Adrenal gland (tissue), 12 donors: ENCODE data around the gene EYS. TPM values are rescaled to one million over a fixed set of nuclear protein-coding genes. Genes with fewer than 3 reads are reported as not detected.

ENCODE experiments used
- DNase-seq, 7 donors: peaks; one replicate each; pipeline ENCODE4 v3.0.0-alpha.2; 2019 to 2020
- H3K27ac ChIP-seq, 5 donors: fragments of 200-600 bp; sonication (generic) in 4 of 5; 1 replicate in 3 of 5; 2 replicates in 2 of 5; pipeline versions ENCODE4 v1.5.1 to v1.8.0; 2016 to 2020; ENCODE audit warnings: mild to moderate bottlenecking in 1 of 5
- H3K27me3 ChIP-seq: fragments of 200-600 bp; 2 replicates; pipeline ENCODE4 v1.8.0; 2021
- H3K36me3 ChIP-seq, 2 donors: fragments of 200-600 bp; replicated peaks in 1 of 2; 1 replicate in 1 of 2; 2 replicates in 1 of 2; pipeline versions ENCODE4 v1.5.1 to v1.8.0; 2018 to 2022
- H3K4me1 ChIP-seq, 2 donors: fragments of 200-600 bp; replicated peaks in 1 of 2; 1 replicate in 1 of 2; 2 replicates in 1 of 2; pipeline versions ENCODE4 v1.5.1 to v1.8.0; 2018 to 2021
- H3K4me3 ChIP-seq, 4 donors: fragments of 200-600 bp; sonication (generic) in 3 of 4; one replicate each; pipeline ENCODE4 v1.5.1; 2016 to 2018
- H3K9me3 ChIP-seq, 3 donors: fragments of 200-600 bp; sonication (generic) in 1 of 3; replicated peaks in 1 of 3; 1 replicate in 2 of 3; 2 replicates in 1 of 3; pipeline versions ENCODE4 v1.5.1 to v1.8.0; 2016 to 2021
- POLR2A ChIP-seq, 2 donors: fragments of 450-650 bp; IDR thresholded peaks; one replicate each; pipeline ENCODE4 v1.6.1; 2017; ENCODE audit warnings: antibody characterized with exemption in 2 of 2, mild to moderate bottlenecking in 2 of 2, moderate library complexity in 1 of 2
- WGBS, 4 donors: extraction: QIAGEN DNeasy Blood & Tissue Kit in 2 of 4; methylation state at CpG; one replicate each; pipeline versions ENCODE4 v1.1.5 to v1.1.7; 2013 to 2017; 5-methylcytosine and 5-hydroxymethylcytosine counted together
- intact Hi-C, 2 donors: fragments of 100-400 bp; cut with DNase I; formaldehyde crosslinking; loops; one replicate each; pipeline versions ENCODE4 v1.14.1 to v1.15.0; 2022 to 2023
- polyA plus RNA-seq, 3 donors: library from polyadenylated mRNA; stranded (reverse); fragments of 200-250 nt in 2 of 3; fragments of 350-450 nt in 1 of 3; fragmentation: Illumina TruSeq in 1 of 3; extraction: RNeasy Lipid Tissue Mini Kit (QIAGEN cat#74804) in 1 of 3; gene quantifications; one replicate each; pipeline ENCODE4 v1.2.3, GENCODE V29; 2013 to 2014
- total RNA-seq, 9 donors: library from RNA; depleted of rRNA in 4 of 9; stranded (reverse); fragments of >200 nt in 4 of 9; fragments of 120-200 nt in 1 of 9; fragmentation: NEBNext Ultra II Directional in 1 of 9; extraction: Animal tissue kit (Norgen Biotek cat#: 25700) in 1 of 9; gene quantifications; one replicate each; pipeline versions ENCODE4 v1.1.0 to v1.2.4, GENCODE V29; 2013 to 2023
- TF ChIP-seq, protein P1 (sequence below), 6 experiments: fragments of 450-650 bp in 4 of 6; fragments of 200-600 bp in 2 of 6; sonication (generic) in 1 of 6; IDR thresholded peaks; 1 replicate in 5 of 6; 2 replicates in 1 of 6; pipeline versions ENCODE4 v1.5.1 to v1.8.0; 2016 to 2021; ENCODE audit warnings: antibody characterized with exemption in 6 of 6, mild to moderate bottlenecking in 2 of 6, moderate library complexity in 1 of 6
- donor health status: healthy with polysubstance abuse.
- donor health status: Bipolar disorder and iron deficiency.
- donor health status: DM: yes; HTN: yes; CAD: no.
- donor health status: DM: no; HTN: no; CAD: no.
- donor health status: DM: no; HTN: no; CAD: no.
- donor health status: DM: yes; HTN: yes; CAD: no.

EYS gene
- total and polyA plus RNA-seq, 12 donors = 0.03 to 3.1 (median 0.18) TPM; not detected in 7

DNA sequence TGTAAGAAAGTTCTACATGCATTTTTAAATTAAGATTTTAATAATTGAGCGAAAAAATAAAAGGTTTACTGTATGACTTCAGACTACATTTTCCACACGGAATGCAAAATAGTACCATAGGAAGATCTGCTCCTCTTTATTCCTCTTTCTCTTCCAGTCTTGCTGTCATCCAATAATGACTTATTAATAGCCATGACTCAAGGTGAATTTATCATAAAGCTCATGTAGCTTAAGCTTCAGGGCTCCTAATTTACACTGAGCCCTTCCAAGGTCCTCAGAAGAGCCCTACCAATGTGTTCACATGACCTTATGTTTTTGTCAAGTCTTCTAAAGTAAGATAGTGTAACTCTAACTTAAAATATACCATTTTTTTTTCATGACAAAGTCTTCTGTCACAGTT, 1561.4 kb downstream of the EYS start:
- no peaks in the 10 kb centered on the region for H3K27me3 ChIP-seq
- H3K36me3 ChIP-seq = no peaks in the 10 kb centered on the region
- TF ChIP-seq, protein P1, sequence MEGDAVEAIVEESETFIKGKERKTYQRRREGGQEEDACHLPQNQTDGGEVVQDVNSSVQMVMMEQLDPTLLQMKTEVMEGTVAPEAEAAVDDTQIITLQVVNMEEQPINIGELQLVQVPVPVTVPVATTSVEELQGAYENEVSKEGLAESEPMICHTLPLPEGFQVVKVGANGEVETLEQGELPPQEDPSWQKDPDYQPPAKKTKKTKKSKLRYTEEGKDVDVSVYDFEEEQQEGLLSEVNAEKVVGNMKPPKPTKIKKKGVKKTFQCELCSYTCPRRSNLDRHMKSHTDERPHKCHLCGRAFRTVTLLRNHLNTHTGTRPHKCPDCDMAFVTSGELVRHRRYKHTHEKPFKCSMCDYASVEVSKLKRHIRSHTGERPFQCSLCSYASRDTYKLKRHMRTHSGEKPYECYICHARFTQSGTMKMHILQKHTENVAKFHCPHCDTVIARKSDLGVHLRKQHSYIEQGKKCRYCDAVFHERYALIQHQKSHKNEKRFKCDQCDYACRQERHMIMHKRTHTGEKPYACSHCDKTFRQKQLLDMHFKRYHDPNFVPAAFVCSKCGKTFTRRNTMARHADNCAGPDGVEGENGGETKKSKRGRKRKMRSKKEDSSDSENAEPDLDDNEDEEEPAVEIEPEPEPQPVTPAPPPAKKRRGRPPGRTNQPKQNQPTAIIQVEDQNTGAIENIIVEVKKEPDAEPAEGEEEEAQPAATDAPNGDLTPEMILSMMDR (IDR thresholded peaks at IDR 0.05) = no peak
- no peak for TF ChIP-seq POLR2A (IDR thresholded peaks at IDR 0.05)
- 57 to 66% (median 63%) methylated on average over 2 of the region's 2 CpGs for WGBS, 4 donors
- no peaks in the 10 kb centered on the region for H3K9me3 ChIP-seq
- H3K4me3 ChIP-seq = no peak overlapping the region
- no peaks in the 10 kb centered on the region for H3K4me1 ChIP-seq
- H3K27ac ChIP-seq = no peak overlapping the region
- DNase-seq = no peak
- intact Hi-C loops = no loop called here

DNA sequence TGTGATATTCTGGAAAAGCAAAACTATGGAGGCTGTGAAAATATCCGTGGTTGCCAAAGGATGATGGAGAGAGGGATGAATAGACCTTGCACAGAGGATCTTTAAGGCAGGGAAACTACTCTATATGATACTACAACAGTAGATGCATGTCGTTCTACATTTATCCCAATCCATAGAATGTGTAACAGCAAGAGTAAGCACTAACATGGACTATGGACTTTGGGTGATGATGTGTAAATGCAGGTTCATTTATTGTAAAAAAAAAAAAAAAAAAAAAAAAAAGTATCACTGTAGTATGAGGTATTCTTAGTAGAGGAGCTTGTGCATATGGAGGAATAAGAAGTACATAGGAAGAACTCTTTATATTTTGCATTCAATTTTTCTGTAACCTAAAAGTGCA, 1563.9 kb downstream of the EYS start:
- H3K36me3 ChIP-seq = no peaks in the 10 kb centered on the region
- H3K4me1 ChIP-seq = no peaks in the 10 kb centered on the region
- WGBS, 4 donors = 57 to 71% (median 61%) methylated on average over 2 of the region's 2 CpGs
- intact Hi-C loops = no loop called here
- no peak overlapping the region for H3K27ac ChIP-seq
- H3K4me3 ChIP-seq = no peak overlapping the region
- no peaks in the 10 kb centered on the region for H3K9me3 ChIP-seq
- no peaks in the 10 kb centered on the region for H3K27me3 ChIP-seq
- no peak for DNase-seq
- TF ChIP-seq, protein P1 (IDR thresholded peaks at IDR 0.05) = no peak
- TF ChIP-seq POLR2A (IDR thresholded peaks at IDR 0.05) = no peak

DNA sequence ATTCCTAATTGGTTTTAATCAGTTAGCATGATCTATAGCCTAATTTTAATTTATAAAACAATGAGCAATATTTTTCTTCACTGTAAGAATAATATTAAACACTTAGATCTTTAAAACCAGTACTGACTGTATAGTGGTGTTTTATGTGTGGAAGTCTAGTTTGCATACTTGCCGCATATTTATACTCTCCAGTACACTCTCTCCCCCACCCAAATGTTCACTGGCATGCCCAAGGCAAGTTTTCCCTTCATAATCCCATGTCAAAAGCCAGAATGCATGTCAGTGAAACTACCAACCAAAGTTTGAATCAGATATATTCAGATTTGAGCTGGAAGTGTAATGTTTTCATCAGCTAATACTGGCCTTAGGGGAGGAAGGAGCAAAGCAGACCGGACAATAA, 1565.3 kb downstream of the EYS start:
- H3K9me3 ChIP-seq = no peaks in the 10 kb centered on the region
- no peak for DNase-seq
- TF ChIP-seq, protein P1 (IDR thresholded peaks at IDR 0.05) = no peak

DNA sequence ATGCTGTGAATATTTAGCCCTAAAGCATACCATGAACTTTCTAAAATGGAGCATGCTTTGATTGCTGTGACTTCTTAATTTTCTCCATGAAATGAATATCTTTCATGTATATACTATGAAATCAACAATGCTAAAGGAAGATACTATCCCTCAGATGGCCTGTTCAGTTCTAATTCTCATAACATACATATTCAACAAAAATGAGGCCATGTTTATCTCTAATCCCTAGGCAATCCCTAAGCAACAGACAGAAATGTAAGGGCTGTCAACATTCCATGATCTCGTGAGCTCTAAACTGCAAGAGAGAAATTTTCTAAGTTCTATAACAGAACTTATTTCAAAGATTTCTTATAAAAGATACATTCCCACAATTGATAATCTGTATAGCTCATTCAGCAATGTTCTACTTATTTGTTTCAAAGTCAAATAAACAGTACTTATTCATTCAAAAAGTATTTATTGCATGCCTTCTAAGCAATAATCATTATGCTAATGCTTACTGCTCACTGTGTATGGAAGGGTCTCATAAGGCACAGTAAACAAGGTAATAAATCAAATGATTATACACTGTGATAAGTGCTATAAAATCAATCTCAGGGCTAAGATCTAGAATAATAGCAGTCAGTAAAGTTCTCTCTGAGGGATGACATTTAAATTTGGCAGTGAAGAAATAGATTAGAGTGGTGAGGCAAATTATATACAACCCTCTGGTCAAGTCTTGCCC, 1578.6 kb downstream of the EYS start:
- DNase-seq = no peak
- intact Hi-C loops = no loop called here
- 66 to 77% (median 68%) methylated on average over 1 of the region's 1 CpG for WGBS, 4 donors
- Histone ChIP-seq H3K27me3 (no peaks in the 10 kb centered on the region), H3K4me3 (no peak overlapping the region), H3K36me3 (no peaks in the 10 kb centered on the region), H3K9me3 (no peaks in the 10 kb centered on the region), H3K27ac (no peak overlapping the region), H3K4me1 (no peaks in the 10 kb centered on the region)
- TF ChIP-seq POLR2A (IDR thresholded peaks at IDR 0.05) = no peak
- TF ChIP-seq, protein P1 (IDR thresholded peaks at IDR 0.05) = no peak

More for the DNA sequence above, 1565.3 kb downstream of the EYS start:
- Histone ChIP-seq H3K27ac (no peak overlapping the region), H3K4me3 (no peak overlapping the region), H3K36me3 (no peaks in the 10 kb centered on the region), H3K27me3 (no peaks in the 10 kb centered on the region), H3K4me1 (no peaks in the 10 kb centered on the region)
- 79 to 89% (median 86%) methylated on average over 2 of the region's 2 CpGs for WGBS, 4 donors
- intact Hi-C loops = no loop called here
